EH (cell line): ENCODE data around the gene LFNG.

Experiments
- DNase-seq: peaks from one replicate; pipeline ENCODE4 v3.0.0-alpha.2; 2015; ENCODE audit warnings: low read depth

Gene LFNG

DNA sequence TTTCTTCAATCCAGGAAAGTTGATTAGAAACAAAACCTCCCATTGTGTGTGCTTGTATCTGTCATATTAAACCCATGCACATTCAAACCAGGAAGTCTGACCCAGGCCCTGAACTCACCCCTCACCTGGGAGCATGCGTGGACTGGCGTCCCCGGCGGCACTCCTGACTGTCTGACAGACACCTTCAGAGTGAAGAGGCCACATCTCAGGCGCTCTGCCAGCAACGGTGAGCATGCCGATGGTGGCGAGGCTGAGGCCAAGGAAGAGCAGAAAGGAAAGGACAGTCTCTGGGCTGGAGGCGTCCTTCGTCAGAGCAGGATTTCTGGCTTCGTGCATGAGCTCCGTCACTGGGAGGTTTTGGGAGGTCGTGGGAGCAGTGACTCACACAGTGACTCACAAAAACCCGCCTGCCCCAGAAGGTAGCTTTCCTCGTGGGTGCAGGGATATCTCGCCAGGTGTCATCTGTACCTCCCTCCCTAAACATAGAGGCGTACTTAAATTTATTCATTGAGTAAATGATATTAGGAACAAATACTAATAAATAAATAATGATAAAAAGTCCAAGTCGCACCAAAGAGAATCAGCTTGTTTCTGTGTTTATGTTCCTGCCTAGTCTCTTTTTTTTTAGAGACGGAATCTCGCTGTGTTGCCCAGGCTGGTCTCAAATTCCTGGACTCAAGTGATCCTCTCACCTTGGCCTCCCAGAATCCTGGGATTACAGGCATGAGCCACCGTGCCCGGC is 52.7 kb downstream of the LFNG start:
- DNase-seq = peak; percentile 33

DNA sequence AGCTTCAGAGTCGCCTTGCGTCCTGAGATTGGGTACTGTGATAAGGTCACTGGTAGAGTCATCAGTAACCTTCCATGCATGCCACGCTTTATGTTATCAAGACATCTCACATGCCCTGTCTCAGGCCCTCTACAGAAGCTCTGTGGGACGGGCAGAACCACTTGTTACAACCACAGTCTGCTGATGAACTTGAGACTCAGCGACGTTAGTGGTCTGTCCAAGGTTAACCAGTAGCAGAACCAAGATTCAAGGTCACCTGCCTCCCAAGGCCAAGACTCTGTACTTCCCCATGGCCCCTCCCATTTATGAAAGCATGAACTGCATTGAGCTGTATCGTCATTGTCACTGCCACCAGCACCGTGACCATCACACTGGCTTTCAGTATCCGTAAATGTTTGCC is 54.2 kb downstream of the LFNG start:
- no peak for DNase-seq

DNA sequence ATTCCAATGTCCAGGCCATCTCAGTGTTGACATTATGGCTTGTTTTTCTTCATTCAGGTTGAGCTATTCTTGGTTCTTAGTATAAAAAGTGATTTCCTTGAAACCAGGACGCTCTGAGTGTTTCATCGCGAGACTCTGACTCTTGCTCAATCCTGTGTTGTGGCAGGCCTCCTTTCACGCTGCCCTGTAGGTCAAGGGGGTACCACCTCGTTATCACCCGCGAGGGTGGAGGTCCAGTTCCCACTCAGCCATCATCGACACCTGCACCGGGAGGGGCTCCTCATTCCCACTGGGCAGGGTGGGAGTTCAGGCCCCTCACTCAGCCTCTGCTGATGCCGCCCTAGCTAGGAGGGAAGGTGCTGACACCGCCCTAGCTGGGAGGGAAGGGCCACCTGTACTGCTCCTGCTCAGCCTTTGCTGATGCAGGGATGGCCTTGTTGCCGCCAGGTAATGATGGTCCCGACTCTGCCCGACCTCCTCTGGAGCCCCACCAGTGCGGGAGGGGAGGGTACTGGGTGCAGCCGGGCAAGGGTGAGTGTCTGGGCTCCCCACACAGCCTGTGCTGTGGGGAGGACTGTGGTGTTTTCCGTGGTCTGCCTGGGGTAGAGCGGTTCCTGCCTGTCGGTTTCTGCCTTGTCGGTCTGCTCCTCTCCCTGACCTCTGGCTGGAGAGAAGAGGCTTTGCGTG is 55.6 kb downstream of the LFNG start:
- DNase-seq = no peak

DNA sequence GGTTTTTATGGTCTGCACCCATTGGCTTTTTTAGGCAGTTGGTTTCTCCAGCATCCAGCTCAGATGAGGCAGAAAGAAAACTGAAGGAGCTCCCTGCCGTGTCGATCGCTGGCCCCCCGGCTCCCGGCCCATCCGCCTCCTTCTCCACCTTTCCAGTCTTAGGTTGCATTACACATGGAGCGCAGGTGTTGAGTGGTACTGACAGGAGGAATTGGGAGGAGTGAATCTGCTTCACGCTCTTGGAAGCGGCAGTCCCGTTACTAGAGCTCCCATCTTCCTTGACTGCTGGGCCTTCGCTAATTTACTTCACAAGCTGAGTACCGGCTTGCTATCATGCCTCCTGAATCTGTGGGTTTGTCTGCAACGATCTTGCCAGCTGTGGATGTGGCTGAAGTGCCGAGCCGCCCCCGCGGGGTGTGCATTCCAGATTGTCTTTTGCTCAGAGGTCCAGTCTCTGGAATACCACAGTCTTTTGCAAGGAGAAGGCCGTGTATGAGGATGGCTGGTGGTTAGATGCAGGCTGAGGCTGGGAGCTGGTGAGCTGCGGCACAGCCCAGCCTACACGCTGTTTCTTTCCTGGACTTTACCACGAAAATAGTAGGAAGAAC is 56.3 kb downstream of the LFNG start:
- DNase-seq = peak; percentile 18

DNA sequence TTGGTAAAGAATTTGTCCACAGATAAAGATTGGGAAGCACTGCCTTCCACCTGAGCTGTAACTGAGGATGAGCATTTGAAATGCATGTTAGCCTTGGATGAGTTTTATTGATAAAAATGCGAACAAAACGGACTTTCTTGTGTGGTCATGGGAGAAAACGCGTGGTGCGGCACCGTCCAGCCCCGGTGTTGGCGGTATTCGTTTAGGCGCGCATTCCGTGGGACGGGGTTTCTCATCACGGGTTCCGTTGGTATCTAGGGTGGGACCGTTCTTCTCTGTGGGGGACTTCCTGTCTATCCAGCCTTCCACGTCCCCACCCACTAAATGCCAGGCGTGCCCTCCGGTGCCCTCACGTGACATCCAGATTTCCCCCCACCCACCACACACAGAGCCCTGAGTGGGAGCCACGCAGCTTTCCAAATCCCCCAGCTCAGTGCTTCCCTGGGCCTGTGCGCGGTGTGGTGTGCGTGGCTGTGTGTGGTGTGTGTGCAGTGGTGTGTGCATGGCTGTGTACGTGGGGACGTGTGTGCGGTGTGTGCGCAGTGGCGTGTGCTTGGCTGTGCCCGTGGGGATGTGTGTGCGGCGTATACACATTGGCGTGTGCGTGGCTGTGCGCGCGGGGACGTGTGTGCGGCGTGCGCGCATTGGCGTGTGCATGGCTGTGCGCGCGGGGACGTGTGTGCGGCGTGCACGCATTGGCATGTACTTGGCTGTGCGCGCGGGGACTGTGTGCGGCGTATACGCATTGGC is 57.3 kb downstream of the LFNG start:
- DNase-seq = no peak
